OCI-LY1 (cell line): ENCODE results near the gene PABPC4L.

Experiments
- H2AFZ ChIP-seq: fragments of 200-600 bp; sonication (generic), shearing (Covaris generic); 2 replicates; pipeline ENCODE4 v1.6.0; 2014; ENCODE audit warnings: antibody characterized with exemption, mild to moderate bottlenecking, low read length
- H3F3A ChIP-seq: fragments of 200-600 bp; sonication (generic), shearing (Covaris generic); 2 replicates; pipeline ENCODE4 v1.6.0; 2014; ENCODE audit warnings: mild to moderate bottlenecking, antibody characterized with exemption, low read length, moderate library complexity; ENCODE audit not compliant: insufficient read depth
- H3K27ac ChIP-seq: fragments of 200-600 bp; sonication (generic); 2 replicates; pipeline ENCODE4 v1.5.1; 2014; ENCODE audit warnings: low read length, mixed run types, mild to moderate bottlenecking, low read depth; ENCODE audit not compliant: poor library complexity, severe bottlenecking
- H3K27me3 ChIP-seq: fragments of 200-600 bp; sonication (generic); 2 replicates; pipeline ENCODE4 v1.6.0; 2014; ENCODE audit warnings: antibody characterized with exemption, mild to moderate bottlenecking, low read length, moderate library complexity; ENCODE audit not compliant: insufficient read depth
- H3K36me3 ChIP-seq: fragments of 200-600 bp; sonication (generic); 2 replicates; pipeline ENCODE4 v1.6.1; 2014; ENCODE audit warnings: mild to moderate bottlenecking, antibody characterized with exemption, low read length, moderate library complexity, mixed read lengths; ENCODE audit not compliant: insufficient read depth
- H3K4me1 ChIP-seq: fragments of 200-600 bp; sonication (generic); 2 replicates; pipeline ENCODE4 v1.5.1; 2014; ENCODE audit warnings: mild to moderate bottlenecking, low read length, moderate library complexity; ENCODE audit not compliant: insufficient read depth, severe bottlenecking
- H3K4me2 ChIP-seq: fragments of 200-600 bp; sonication (generic), shearing (Covaris generic); 2 replicates; pipeline ENCODE4 v1.6.1; 2014; ENCODE audit warnings: low read length
- H3K4me3 ChIP-seq: fragments of 200-600 bp; sonication (generic); 2 replicates; pipeline ENCODE4 v1.5.1; 2014; ENCODE audit warnings: low read length, low read depth, mild to moderate bottlenecking, mixed read lengths; ENCODE audit not compliant: poor library complexity, severe bottlenecking
- H3K79me2 ChIP-seq: fragments of 200-600 bp; shearing (Covaris generic); 2 replicates; pipeline ENCODE4 v1.6.1; 2016; ENCODE audit warnings: mixed run types, low read length, mixed read lengths; ENCODE audit not compliant: insufficient read depth
- H3K9ac ChIP-seq: fragments of 200-600 bp; sonication (generic), shearing (Covaris generic); 2 replicates; pipeline ENCODE4 v1.6.1; 2014; ENCODE audit warnings: mild to moderate bottlenecking, low read length, mixed read lengths
- H3K9me2 ChIP-seq: fragments of 200-600 bp; sonication (generic), shearing (Covaris generic); 2 replicates; pipeline ENCODE4 v1.6.1; 2014; ENCODE audit warnings: low read depth, mild to moderate bottlenecking, low read length, mixed read lengths
- H3K9me3 ChIP-seq: fragments of 200-600 bp; shearing (Covaris generic); 2 replicates; pipeline ENCODE4 v1.6.1; 2014; ENCODE audit warnings: low read length, mixed read lengths
- H4K20me1 ChIP-seq: fragments of 200-600 bp; sonication (generic), shearing (Covaris generic); 2 replicates; pipeline ENCODE4 v1.6.0; 2016; ENCODE audit warnings: mild to moderate bottlenecking, low read length; ENCODE audit not compliant: insufficient read depth
- CTCF ChIP-seq: fragments of 200-600 bp; sonication (generic), shearing (Covaris generic); IDR thresholded peaks from 2 replicates; pipeline ENCODE4 v1.5.1; 2017; ENCODE audit warnings: mild to moderate bottlenecking, antibody characterized with exemption, low read length, moderate library complexity, mixed read lengths
- EZH2 ChIP-seq: fragments of 200-600 bp; sonication (generic), shearing (Covaris generic); IDR thresholded peaks from 2 replicates; pipeline ENCODE4 v1.8.0; 2017; ENCODE audit warnings: borderline replicate concordance, mixed run types, mild to moderate bottlenecking, antibody characterized with exemption, low read length, moderate library complexity, mixed read lengths

The PABPC4L gene

GRCh38 chr4:134189480-134189879 lies 12.1 kb downstream of the PABPC4L start:
- no peak overlapping the region for H2AFZ ChIP-seq
- H3K4me3 ChIP-seq: no peak overlapping the region
- no peaks in the 10 kb centered on the region for H4K20me1 ChIP-seq
- no peak overlapping the region for H3K4me2 ChIP-seq
- H3F3A ChIP-seq: no peaks in the 10 kb centered on the region
- no peak for TF ChIP-seq EZH2
- TF ChIP-seq CTCF: no peak
- no peaks in the 10 kb centered on the region for H3K36me3 ChIP-seq
- no peaks in the 10 kb centered on the region for H3K79me2 ChIP-seq
- no peaks in the 10 kb centered on the region for H3K9me3 ChIP-seq
- no peaks in the 10 kb centered on the region for H3K9me2 ChIP-seq
- no peaks in the 10 kb centered on the region for H3K27me3 ChIP-seq
- H3K27ac ChIP-seq: no peak overlapping the region
- no peaks in the 10 kb centered on the region for H3K4me1 ChIP-seq
- no peak overlapping the region for H3K9ac ChIP-seq

- Histone ChIP-seq H3K79me2 (no peaks in the 10 kb centered on the region), H3K9me3 (no peaks in the 10 kb centered on the region), H2AFZ (no peak overlapping the region)
Observed at GRCh38 chr4:134178706-134179105, 22.9 kb downstream of the PABPC4L start.

GRCh38 chr4:134174271-134174670 lies 27.3 kb downstream of the PABPC4L start:
- Histone ChIP-seq H3K4me2 (no peak overlapping the region), H3K27me3 (no peaks in the 10 kb centered on the region), H3K4me3 (no peak overlapping the region), H3K27ac (no peak overlapping the region), H3K9me3 (0 out of 2 replicates have a peak, but pooled peaks cover 2% of the 10 kb centered on the region), H3K9ac (no peak overlapping the region), H3F3A (no peaks in the 10 kb centered on the region), H3K9me2 (no peaks in the 10 kb centered on the region), H3K79me2 (no peaks in the 10 kb centered on the region), H2AFZ (no peak overlapping the region), H3K36me3 (no peaks in the 10 kb centered on the region), H3K4me1 (no peaks in the 10 kb centered on the region), H4K20me1 (no peaks in the 10 kb centered on the region)
- TF ChIP-seq CTCF (no peak), EZH2 (no peak)

More at GRCh38 chr4:134178706-134179105, 22.9 kb downstream of the PABPC4L start:
- H3K36me3 ChIP-seq: no peaks in the 10 kb centered on the region
- no peaks in the 10 kb centered on the region for H4K20me1 ChIP-seq
- H3K9me2 ChIP-seq: no peaks in the 10 kb centered on the region
- no peak overlapping the region for H3K27ac ChIP-seq
- H3F3A ChIP-seq: no peaks in the 10 kb centered on the region
- H3K9ac ChIP-seq: no peak overlapping the region
- no peaks in the 10 kb centered on the region for H3K4me1 ChIP-seq
- no peak overlapping the region for H3K4me3 ChIP-seq
- TF ChIP-seq EZH2 (no peak), CTCF (no peak)
- no peak overlapping the region for H3K4me2 ChIP-seq
- H3K27me3 ChIP-seq: no peaks in the 10 kb centered on the region
